HepG2 (cell line): Measurements from ENCODE around the gene TNRC18. TPM values are rescaled to one million over a fixed set of nuclear protein-coding genes. Genes with fewer than 3 reads are reported as not detected.

Experiments
- ATF7 ChIP-seq, 2 experiments: fragments of 450-650 bp in 1 of 2; sonication (generic) in 1 of 2; formaldehyde crosslinking in 1 of 2; IDR thresholded peaks; 2 replicates each; pipeline versions ENCODE4 v1.4.0 to v1.6.1; 2016 to 2020; ENCODE audit warnings: antibody characterized with exemption in 1 of 2, mild to moderate bottlenecking in 1 of 2, missing genetic modification reagents in 1 of 2
- BRF2 ChIP-seq: sonication (generic); formaldehyde crosslinking; IDR thresholded peaks from 2 replicates; pipeline ENCODE4 v1.8.1; 2022; ENCODE audit warnings: mild to moderate bottlenecking, missing genetic modification reagents
- DZIP1 ChIP-seq: sonication (generic); formaldehyde crosslinking; IDR thresholded peaks from 2 replicates; pipeline ENCODE4 v1.5.0; 2020; ENCODE audit warnings: mild to moderate bottlenecking, missing genetic modification reagents
- EHMT2 ChIP-seq: fragments of 200-600 bp; sonication (generic); IDR thresholded peaks from 2 replicates; pipeline ENCODE4 v1.7.0; 2017; ENCODE audit warnings: antibody characterized with exemption, low read depth, low read length, borderline replicate concordance
- IRF2 ChIP-seq: IDR thresholded peaks from 2 replicates; pipeline ENCODE4 v1.6.1; 2018; ENCODE audit warnings: missing genetic modification reagents, missing compliant biosample characterization
- MEIS1 ChIP-seq: sonication (generic); formaldehyde crosslinking; IDR thresholded peaks from 2 replicates; pipeline ENCODE4 v1.9.0; 2021; ENCODE audit warnings: mild to moderate bottlenecking, missing genetic modification reagents, moderate library complexity, borderline replicate concordance
- NAIF1 ChIP-seq: sonication (generic); formaldehyde crosslinking; IDR thresholded peaks from 2 replicates; pipeline ENCODE4 v1.5.0; 2020; ENCODE audit warnings: mild to moderate bottlenecking, missing genetic modification reagents, borderline replicate concordance
- NCOA5 ChIP-seq: sonication (generic); formaldehyde crosslinking; IDR thresholded peaks from 2 replicates; pipeline ENCODE4 v1.4.0; 2020; ENCODE audit warnings: missing genetic modification reagents
- PHF20 ChIP-seq: sonication (generic); formaldehyde crosslinking; IDR thresholded peaks from 2 replicates; pipeline ENCODE4 v1.5.0; 2020; ENCODE audit warnings: mild to moderate bottlenecking, missing genetic modification reagents
- PHF8 ChIP-seq: sonication (generic); formaldehyde crosslinking; IDR thresholded peaks from 2 replicates; pipeline ENCODE4 v1.5.0; 2020; ENCODE audit warnings: missing genetic modification reagents
- RFX5 ChIP-seq: IDR thresholded peaks from 2 replicates; pipeline ENCODE4 v1.6.1; 2011; ENCODE audit warnings: low read depth, low read length, improper control_type of control experiment
- SMC3 ChIP-seq: IDR thresholded peaks from 2 replicates; pipeline ENCODE4 v1.6.1; 2011; ENCODE audit warnings: low read length, improper control_type of control experiment
- ZNF296 ChIP-seq: sonication (generic); formaldehyde crosslinking; conservative IDR thresholded peaks from 2 replicates; pipeline ENCODE4 v1.5.0; 2020; ENCODE audit warnings: mild to moderate bottlenecking, missing genetic modification reagents
- ZNF629 ChIP-seq: sonication (generic); formaldehyde crosslinking; conservative IDR thresholded peaks from 2 replicates; pipeline ENCODE4 v1.5.0; 2020; ENCODE audit warnings: missing genetic modification reagents
- ZNF670 ChIP-seq: sonication (generic); formaldehyde crosslinking; IDR thresholded peaks from 2 replicates; pipeline ENCODE4 v1.8.0; 2022; ENCODE audit warnings: mild to moderate bottlenecking, missing genetic modification reagents, borderline replicate concordance
- ZNF737 ChIP-seq: sonication (generic); formaldehyde crosslinking; IDR thresholded peaks from 2 replicates; pipeline ENCODE4 v1.5.0; 2020; ENCODE audit warnings: missing genetic modification reagents, mild to moderate bottlenecking, borderline replicate concordance
- ZNF740 ChIP-seq: sonication (generic); formaldehyde crosslinking; IDR thresholded peaks from 2 replicates; pipeline ENCODE4 v1.4.0; 2020; ENCODE audit warnings: missing genetic modification reagents
- polyA plus RNA-seq, 8 experiments: library from polyadenylated mRNA; depleted of rRNA in 3 of 8; stranded (reverse) in 7 of 8; unstranded in 1 of 8; fragments of >200 nt; fragmentation: Illumina TruSeq in 4 of 8; extraction: Trizol in 4 of 8; gene quantifications; 2 replicates each; pipeline versions ENCODE4 v1.2.1 to v1.2.3, GENCODE V29; 2011 to 2016; ENCODE audit warnings: low read depth in 4 of 8, missing spikeins in 1 of 8, mixed read lengths in 1 of 8; ENCODE audit not compliant: insufficient read depth in 1 of 8
- total RNA-seq, 5 experiments: library from RNA; depleted of rRNA; stranded (reverse); fragments of >200 nt; fragmentation: Illumina TruSeq; extraction: Trizol; gene quantifications; 2 replicates each; pipeline ENCODE4 v1.2.3, GENCODE V29; 2016; ENCODE audit warnings: low read depth in 1 of 5
- TF ChIP-seq, protein P1 (sequence below), 2 experiments: sonication (generic) in 1 of 2; formaldehyde crosslinking in 1 of 2; IDR thresholded peaks; 2 replicates each; pipeline versions ENCODE4 v1.6.1 to v1.9.0; 2014 to 2022; ENCODE audit warnings: antibody characterized with exemption in 1 of 2, borderline replicate concordance in 1 of 2, inconsistent platforms in 1 of 2, low read depth in 1 of 2, missing genetic modification reagents in 1 of 2

Gene TNRC18
- total and polyA plus RNA-seq, 2 of the 13 experiments (the other 11 are each of a cell fraction or from before 2014, with no cell fraction given) = 11.7 to 17.4 TPM

- no peak; the same call in none of the 2 replicates for TF ChIP-seq IRF2
- TF ChIP-seq PHF8 (CRISPR knock-in tag) = peak; percentile 86
- no peak for TF ChIP-seq PHF20 (CRISPR knock-in tag)
- TF ChIP-seq, protein P1, sequence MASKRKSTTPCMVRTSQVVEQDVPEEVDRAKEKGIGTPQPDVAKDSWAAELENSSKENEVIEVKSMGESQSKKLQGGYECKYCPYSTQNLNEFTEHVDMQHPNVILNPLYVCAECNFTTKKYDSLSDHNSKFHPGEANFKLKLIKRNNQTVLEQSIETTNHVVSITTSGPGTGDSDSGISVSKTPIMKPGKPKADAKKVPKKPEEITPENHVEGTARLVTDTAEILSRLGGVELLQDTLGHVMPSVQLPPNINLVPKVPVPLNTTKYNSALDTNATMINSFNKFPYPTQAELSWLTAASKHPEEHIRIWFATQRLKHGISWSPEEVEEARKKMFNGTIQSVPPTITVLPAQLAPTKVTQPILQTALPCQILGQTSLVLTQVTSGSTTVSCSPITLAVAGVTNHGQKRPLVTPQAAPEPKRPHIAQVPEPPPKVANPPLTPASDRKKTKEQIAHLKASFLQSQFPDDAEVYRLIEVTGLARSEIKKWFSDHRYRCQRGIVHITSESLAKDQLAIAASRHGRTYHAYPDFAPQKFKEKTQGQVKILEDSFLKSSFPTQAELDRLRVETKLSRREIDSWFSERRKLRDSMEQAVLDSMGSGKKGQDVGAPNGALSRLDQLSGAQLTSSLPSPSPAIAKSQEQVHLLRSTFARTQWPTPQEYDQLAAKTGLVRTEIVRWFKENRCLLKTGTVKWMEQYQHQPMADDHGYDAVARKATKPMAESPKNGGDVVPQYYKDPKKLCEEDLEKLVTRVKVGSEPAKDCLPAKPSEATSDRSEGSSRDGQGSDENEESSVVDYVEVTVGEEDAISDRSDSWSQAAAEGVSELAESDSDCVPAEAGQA (IDR thresholded peaks at IDR 0.05; ENCODE audit: low read depth) = no peak
- TF ChIP-seq, protein P1 (CRISPR knock-in tag; IDR thresholded peaks at IDR 0.05; ENCODE audit: borderline replicate concordance) = 0 out of 2 replicates have a peak, but pooled peaks have one; percentile 62
- TF ChIP-seq BRF2 = peak; percentile 33
- no peak for TF ChIP-seq SMC3
- TF ChIP-seq ZNF629 = 0 out of 2 replicates have a peak, but pooled peaks have one; percentile 9
- TF ChIP-seq NCOA5 (CRISPR knock-in tag) = 0 out of 2 replicates have a peak, but pooled peaks have one; percentile 49
- TF ChIP-seq ATF7 (IDR thresholded peaks at IDR 0.05) = no peak
- no peak for TF ChIP-seq ATF7 (CRISPR knock-in tag; IDR thresholded peaks at IDR 0.05)
- no peak for TF ChIP-seq DZIP1
- no peak for TF ChIP-seq ZNF740 (CRISPR knock-in tag)
- no peak for TF ChIP-seq RFX5
- TF ChIP-seq NAIF1 (CRISPR knock-in tag) = no peak
- no peak for TF ChIP-seq EHMT2
- TF ChIP-seq ZNF737 = no peak
- TF ChIP-seq ZNF296 (CRISPR knock-in tag) = no peak
- TF ChIP-seq MEIS1 (CRISPR knock-in tag) = no peak
- TF ChIP-seq ZNF670 (CRISPR knock-in tag) = no peak
Observed at GRCh38 chr7:5429253-5429856, 5.7 kb upstream of the TNRC18 start (continued).
